Esophagus squamous epithelium (tissue), 4 donors: Measurements from ENCODE around the gene TMEM132D.

Experiments used
- CTCF ChIP-seq, 6 experiments: fragments of 450-650 bp in 4 of 6; fragments of 200-600 bp in 2 of 6; sonication (generic) in 2 of 6; IDR thresholded peaks; one replicate each; pipeline ENCODE4 v1.5.1; 2016 to 2019; ENCODE audit warnings: antibody characterized with exemption in 6 of 6, mild to moderate bottlenecking in 4 of 6, moderate library complexity in 4 of 6
- POLR2A ChIP-seq, 4 donors: fragments of 450-650 bp; IDR thresholded peaks; one replicate each; pipeline ENCODE4 v1.6.1; 2017; ENCODE audit warnings: antibody characterized with exemption in 4 of 4, mild to moderate bottlenecking in 4 of 4, moderate library complexity in 3 of 4

- TF ChIP-seq CTCF (IDR thresholded peaks at IDR 0.05) (no peak), POLR2A (IDR thresholded peaks at IDR 0.05) (no peak)
Measured at GRCh38 chr12:129631316-129631715, 272.5 kb downstream of the TMEM132D start.
